SH-SY5Y (cell line): ENCODE data around the gene ADAM22.

Experiments
- GATA2 ChIP-seq: IDR thresholded peaks from 2 replicates; pipeline ENCODE4 v1.6.1; 2011; ENCODE audit warnings: mild to moderate bottlenecking, low read depth, low read length
- GATA3 ChIP-seq: IDR thresholded peaks from 2 replicates; pipeline ENCODE4 v1.6.1; 2011; ENCODE audit warnings: low read depth, mild to moderate bottlenecking, low read length, moderate library complexity

- TF ChIP-seq GATA2 (no peak), GATA3 (no peak)
Measured at GRCh38 chr7:88073626-88074025, 139.6 kb downstream of the ADAM22 start.
